Aorta (tissue), 5 donors: Measurements from ENCODE around the gene TSPEAR. TPM values are rescaled to one million over a fixed set of nuclear protein-coding genes. Genes with fewer than 3 reads are reported as not detected.

Experiments used
- ATAC-seq: fragments of 200-7000 bp; cut with Tn5 transposase; one replicate; pipeline ENCODE4 v1.9.1; 2022; ENCODE audit warnings: moderate library complexity; ENCODE audit not compliant: low FRiP score
- DNase-seq, 2 donors: peaks; one replicate each; pipeline ENCODE4 v3.0.0-alpha.2; 2020
- H3K27ac ChIP-seq, 2 donors: one replicate each; pipeline ENCODE4 v1.5.1; 2013; ENCODE audit warnings: low read length in 2 of 2, mild to moderate bottlenecking in 2 of 2, moderate library complexity in 2 of 2, control low read depth in 1 of 2, inconsistent platforms in 1 of 2, low read depth in 1 of 2
- H3K27me3 ChIP-seq, 2 donors: one replicate each; pipeline ENCODE4 v1.6.1; 2013; ENCODE audit warnings: control low read depth in 1 of 2, low read length in 1 of 2, mild to moderate bottlenecking in 1 of 2, moderate library complexity in 1 of 2; ENCODE audit not compliant: insufficient read depth in 2 of 2, control insufficient read depth in 1 of 2
- H3K36me3 ChIP-seq, 2 donors: one replicate each; pipeline ENCODE4 v1.6.1; 2013; ENCODE audit warnings: control low read depth in 1 of 2, low read length in 1 of 2, mild to moderate bottlenecking in 1 of 2; ENCODE audit not compliant: insufficient read depth in 2 of 2, control insufficient read depth in 1 of 2
- H3K4me1 ChIP-seq, 2 donors: one replicate each; pipeline ENCODE4 v1.6.1; 2013; ENCODE audit warnings: low read length in 2 of 2, control low read depth in 1 of 2, mild to moderate bottlenecking in 1 of 2, moderate library complexity in 1 of 2; ENCODE audit not compliant: insufficient read depth in 2 of 2, control insufficient read depth in 1 of 2
- H3K4me3 ChIP-seq, 2 donors: one replicate each; pipeline ENCODE4 v1.5.1; 2013; ENCODE audit warnings: low read length in 2 of 2, control low read depth in 1 of 2, mild to moderate bottlenecking in 1 of 2
- H3K9me3 ChIP-seq: one replicate; pipeline ENCODE4 v1.6.1; 2013; ENCODE audit warnings: mild to moderate bottlenecking, low read length; ENCODE audit not compliant: control insufficient read depth
- WGBS, 2 donors: extraction: QIAGEN DNeasy Blood & Tissue Kit; methylation state at CpG; one replicate each; pipeline ENCODE4 v1.1.7; 2013; 5-methylcytosine and 5-hydroxymethylcytosine counted together
- intact Hi-C, 2 donors: fragments of 100-400 bp; cut with DNase I; formaldehyde crosslinking; loops; one replicate each; pipeline versions ENCODE4 v1.14.2 to v1.15.0; 2022
- polyA plus RNA-seq, 2 donors: library from polyadenylated mRNA; stranded (reverse); fragments of 200-250 nt; gene quantifications; one replicate each; pipeline ENCODE4 v1.2.3, GENCODE V29; 2013
- total RNA-seq, 2 donors: library from RNA; stranded (reverse); fragmentation: NEBNext Ultra II Directional; extraction: Animal tissue kit (Norgen Biotek cat#: 25700); gene quantifications; one replicate each; pipeline ENCODE4 v1.2.1, GENCODE V29; 2021
- donor health status: healthy with polysubstance abuse.
- donor health status: Bipolar disorder and iron deficiency.
- donor health status: DM: no; HTN: no; CAD: no.
- donor health status: DM: no; HTN: no; CAD: no.
- donor health status: DM: yes; HTN: yes; CAD: no.

Gene TSPEAR
- total and polyA plus RNA-seq, 4 donors = not detected

GRCh38 chr21:44708866-44709425, 2.4 kb downstream of the TSPEAR start:
- Histone ChIP-seq H3K4me1 (no peaks in the 10 kb centered on the region), H3K4me3 (no peak overlapping the region), H3K27me3 (no peaks in the 10 kb centered on the region), H3K9me3 (peaks cover 4% of the 10 kb centered on the region), H3K36me3 (no peaks in the 10 kb centered on the region), H3K27ac (no peak overlapping the region)
- intact Hi-C loops = no loop called here
- ATAC-seq (no peak), DNase-seq (peak in 1 of 2 donors; percentile 59)
- WGBS, 2 donors = 47 to 63% methylated on average over 25 of the region's 25 CpGs

- DNase-seq = peak in 1 of 2 donors; percentile 45
- Histone ChIP-seq H3K9me3 (peaks cover 4% of the 10 kb centered on the region), H3K27me3 (no peaks in the 10 kb centered on the region), H3K4me3 (no peak overlapping the region), H3K27ac (no peak overlapping the region), H3K36me3 (no peaks in the 10 kb centered on the region), H3K4me1 (no peaks in the 10 kb centered on the region)
- intact Hi-C loops = no loop called here
- no peak for ATAC-seq
- 43 to 73% methylated on average over 13 of the region's 13 CpGs for WGBS, 2 donors
Measured at GRCh38 chr21:44708213-44708865, 3.0 kb downstream of the TSPEAR start.

GRCh38 chr21:44706706-44707581, 4.4 kb downstream of the TSPEAR start:
- intact Hi-C loops = no loop called here
- no peaks in the 10 kb centered on the region for H3K27me3 ChIP-seq
- peaks cover 4% of the 10 kb centered on the region for H3K9me3 ChIP-seq
- DNase-seq = peak in 1 of 2 donors; percentile 46
- H3K36me3 ChIP-seq = no peaks in the 10 kb centered on the region
- H3K4me1 ChIP-seq = no peaks in the 10 kb centered on the region
- 41 to 46% methylated on average over 42 to 46 of the region's 46 CpGs for WGBS, 2 donors
- H3K4me3 ChIP-seq = no peak overlapping the region
- no peak for ATAC-seq
- H3K27ac ChIP-seq = no peak overlapping the region

GRCh38 chr21:44706026-44706705, 5.2 kb downstream of the TSPEAR start:
- Histone ChIP-seq H3K4me1 (no peaks in the 10 kb centered on the region), H3K36me3 (no peaks in the 10 kb centered on the region), H3K27ac (no peak overlapping the region), H3K27me3 (no peaks in the 10 kb centered on the region), H3K4me3 (no peak overlapping the region), H3K9me3 (peaks cover 4% of the 10 kb centered on the region)
- DNase-seq (peak in 1 of 2 donors; percentile 60), ATAC-seq (no peak)
- intact Hi-C loops = no loop called here
- WGBS, 2 donors = 42 to 49% methylated on average over 54 of the region's 54 CpGs

GRCh38 chr21:44704636-44705001, 6.8 kb downstream of the TSPEAR start:
- WGBS, 2 donors = 72 to 74% methylated on average over 13 of the region's 13 CpGs
- H3K27ac ChIP-seq = no peak overlapping the region
- no peaks in the 10 kb centered on the region for H3K36me3 ChIP-seq
- no peaks in the 10 kb centered on the region for H3K27me3 ChIP-seq
- no peaks in the 10 kb centered on the region for H3K4me1 ChIP-seq
- no peak overlapping the region for H3K4me3 ChIP-seq
- intact Hi-C loops = no loop called here
- H3K9me3 ChIP-seq = peaks cover 4% of the 10 kb centered on the region
- ATAC-seq (no peak), DNase-seq (no peak)

GRCh38 chr21:44703731-44704635, 7.4 kb downstream of the TSPEAR start:
- Histone ChIP-seq H3K27me3 (no peaks in the 10 kb centered on the region), H3K4me1 (no peaks in the 10 kb centered on the region), H3K9me3 (peaks cover 4% of the 10 kb centered on the region), H3K27ac (no peak overlapping the region), H3K4me3 (no peak overlapping the region), H3K36me3 (no peaks in the 10 kb centered on the region)
- WGBS, 2 donors = 72 to 74% methylated on average over 13 of the region's 13 CpGs
- DNase-seq (no peak), ATAC-seq (no peak)
- intact Hi-C loops = no loop called here

GRCh38 chr21:44702973-44703730, 8.2 kb downstream of the TSPEAR start:
- no peaks in the 10 kb centered on the region for H3K36me3 ChIP-seq
- WGBS, 2 donors = 80 to 85% methylated on average over 16 of the region's 16 CpGs
- H3K27ac ChIP-seq = no peak overlapping the region
- no peaks in the 10 kb centered on the region for H3K27me3 ChIP-seq
- ATAC-seq = no peak
- peaks cover 4% of the 10 kb centered on the region for H3K9me3 ChIP-seq
- DNase-seq = no peak
- H3K4me3 ChIP-seq = no peak overlapping the region
- intact Hi-C loops = no loop called here
- no peaks in the 10 kb centered on the region for H3K4me1 ChIP-seq
